GM12875 (cell line): ENCODE results near the gene SUSD2.
"Not testable (repeated sequence)": the region's sequence is repeated elsewhere in the genome, so short reads cannot be mapped to it uniquely, and the experiment has no call there.

Experiments
- H3K4me3 ChIP-seq: one replicate; pipeline ENCODE4 v1.5.1; 2011; ENCODE audit warnings: low read depth, low read length, control low read depth
- CTCF ChIP-seq: IDR thresholded peaks from 2 replicates; pipeline ENCODE4 v1.5.1; 2011; ENCODE audit warnings: low read depth, mild to moderate bottlenecking, control low read depth, inconsistent platforms, low read length, moderate library complexity, borderline replicate concordance; ENCODE audit not compliant: insufficient read depth

The SUSD2 gene

GRCh38 chr22:24205438-24206195 lies 24.3 kb downstream of the SUSD2 start:
- H3K4me3 ChIP-seq, result no peak overlapping the region
- no peak for TF ChIP-seq CTCF

GRCh38 chr22:24206460-24207263 lies 25.4 kb downstream of the SUSD2 start:
- not testable (repeated sequence) for H3K4me3 ChIP-seq

GRCh38 chr22:24207264-24208011 lies 26.2 kb downstream of the SUSD2 start:
- H3K4me3 ChIP-seq, result no peak overlapping the region

GRCh38 chr22:24208012-24208749 lies 26.9 kb downstream of the SUSD2 start:
- H3K4me3 ChIP-seq, result no peak overlapping the region
- no peak for TF ChIP-seq CTCF

More at GRCh38 chr22:24207264-24208011, 26.2 kb downstream of the SUSD2 start:
- TF ChIP-seq CTCF, result no peak

GRCh38 chr22:24209016-24209415 lies 27.7 kb downstream of the SUSD2 start:
- no peak for TF ChIP-seq CTCF
- no peak overlapping the region for H3K4me3 ChIP-seq

- no peak overlapping the region for H3K4me3 ChIP-seq
- TF ChIP-seq CTCF, result no peak
These were observed 28.4 kb downstream of the SUSD2 start for GRCh38 chr22:24209687-24210086.

- H3K4me3 ChIP-seq, result not testable (repeated sequence)
These were observed 29.1 kb downstream of the SUSD2 start for GRCh38 chr22:24210409-24210808.

- H3K4me3 ChIP-seq, result not testable (repeated sequence)
These were observed 30.4 kb downstream of the SUSD2 start for GRCh38 chr22:24211716-24212115.

- H3K4me3 ChIP-seq, result not testable (repeated sequence)
These were observed 31.8 kb downstream of the SUSD2 start for GRCh38 chr22:24213111-24213510.
